Activated CD8-positive, alpha-beta T cell treated with anti-CD3 and anti-CD28 coated beads for 36 hours (primary cell): Measurements from ENCODE around the gene PAQR6. TPM values are rescaled to one million over a fixed set of nuclear protein-coding genes. Genes with fewer than 3 reads are reported as not detected.
A peak's percentile ranks its signal among the peaks of the same experiment; 100 is the strongest.

ENCODE experiments used
- ATAC-seq: fragments of 200-7000 bp; cut with Tn5 transposase; one replicate; pipeline ENCODE4 v1.10.0; 2021; ENCODE audit warnings: mild to moderate bottlenecking, moderate library complexity
- CTCF ChIA-PET: fragments of 350-600 bp; sonication (Branson Sonifier 250); formaldehyde crosslinking; loops from one replicate; lab custom pipeline; 2021; ENCODE audit warnings: antibody characterized with exemption; lab: Charles Lee
- POLR2A ChIA-PET: fragments of 350-600 bp; sonication (Branson Sonifier 250); formaldehyde crosslinking; loops from one replicate; lab custom pipeline; 2021; ENCODE audit warnings: antibody characterized with exemption; lab: Charles Lee
- DNase-seq: peaks from one replicate; pipeline ENCODE4 v3.0.0-alpha.2; 2020
- H3K27ac Mint-ChIP-seq: one replicate; pipeline ENCODE4 v1.8.0; 2021; ENCODE audit warnings: mild to moderate bottlenecking, mixed read lengths
- H3K27me3 Mint-ChIP-seq: one replicate; pipeline ENCODE4 v1.8.0; 2021; ENCODE audit warnings: mixed read lengths
- H3K36me3 Mint-ChIP-seq: one replicate; pipeline ENCODE4 v1.8.0; 2021; ENCODE audit warnings: low read depth, mixed read lengths
- H3K4me1 Mint-ChIP-seq: one replicate; pipeline ENCODE4 v1.8.0; 2021; ENCODE audit warnings: low read depth, mixed read lengths
- H3K4me3 Mint-ChIP-seq: one replicate; pipeline ENCODE4 v1.8.0; 2021; ENCODE audit warnings: mild to moderate bottlenecking, moderate library complexity, mixed read lengths
- H3K9me3 Mint-ChIP-seq: one replicate; pipeline ENCODE4 v1.8.0; 2021; ENCODE audit warnings: mixed read lengths
- CTCF ChIP-seq: fragments of 200-600 bp; IDR thresholded peaks from one replicate; pipeline ENCODE4 v1.8.0; 2022; ENCODE audit warnings: antibody characterized with exemption, mild to moderate bottlenecking
- intact Hi-C: fragments of 100-400 bp; cut with micrococcal nuclease; formaldehyde crosslinking; loops from one replicate; pipeline ENCODE4 v1.10.0; 2022
- total RNA-seq, 2 experiments: library from RNA; stranded (reverse); gene quantifications; one replicate each; pipeline ENCODE4 v1.2.3, GENCODE V29; 2021

The PAQR6 gene
- total RNA-seq, 2 experiments from 2014 or later = 4.7 to 5.0 TPM

DNA sequence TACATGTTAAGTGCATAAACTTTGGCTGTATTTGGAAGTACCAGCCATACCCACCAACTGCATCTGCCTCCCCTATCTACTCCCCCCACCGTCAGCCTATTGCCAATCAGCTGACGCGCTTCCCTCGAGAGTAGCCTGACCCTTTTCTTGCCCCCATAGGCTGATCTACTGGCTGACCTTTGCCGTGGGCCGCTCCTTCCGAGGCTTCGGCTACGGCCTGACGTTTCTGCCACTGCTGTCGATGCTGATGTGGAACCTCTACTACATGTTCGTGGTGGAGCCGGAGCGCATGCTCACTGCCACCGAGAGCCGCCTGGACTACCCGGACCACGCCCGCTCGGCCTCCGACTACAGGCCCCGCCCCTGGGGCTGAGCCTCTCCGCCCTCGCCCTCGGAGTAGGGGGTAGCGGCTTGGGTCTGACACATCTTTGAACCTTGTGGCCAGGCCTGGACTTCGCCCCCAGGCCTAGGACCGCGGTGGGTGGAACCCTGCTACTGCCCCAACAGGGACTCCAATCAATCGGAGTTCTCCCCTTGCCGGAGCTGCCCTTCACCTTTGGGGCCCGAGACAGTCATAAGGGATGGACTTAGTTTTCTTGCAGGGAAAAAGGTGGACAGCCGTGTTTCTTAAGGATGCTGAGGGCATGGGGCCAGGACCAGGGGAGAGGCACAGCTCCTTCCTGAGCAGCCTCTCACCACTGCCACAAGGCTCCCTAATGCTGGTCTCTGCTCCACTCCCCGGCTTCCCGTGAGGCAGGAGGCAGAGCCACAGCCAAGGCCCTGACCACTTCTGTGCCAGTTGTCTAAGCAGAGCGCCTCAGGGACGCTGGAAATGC, 43.6 kb upstream of the PAQR6 start:
- H3K9me3 Mint-ChIP-seq = no peaks in the 10 kb centered on the region
- H3K27ac Mint-ChIP-seq = peak overlapping the region; percentile 25
- intact Hi-C loops = no loop called here
- DNase-seq (peak; percentile 16), ATAC-seq (peak; percentile 40)
- H3K36me3 Mint-ChIP-seq = peaks cover 6% of the 10 kb centered on the region
- no peaks in the 10 kb centered on the region for H3K27me3 Mint-ChIP-seq
- ChIA-PET POLR2A (interaction anchor here (2.8 kb wide), 1 partner anchor 9 kb away, joined by 17 read pairs; the partner anchor contains the start of gene SMG5), CTCF (no interaction called here)
- H3K4me1 Mint-ChIP-seq = peaks cover 14% of the 10 kb centered on the region
- H3K4me3 Mint-ChIP-seq = no peak overlapping the region
- TF ChIP-seq CTCF = no peak

GRCh38 chr1:156289857-156290256, 42.0 kb upstream of the PAQR6 start:
- Mint-ChIP-seq H3K4me3 (no peak overlapping the region), H3K9me3 (no peaks in the 10 kb centered on the region), H3K36me3 (peaks cover 6% of the 10 kb centered on the region), H3K27ac (no peak overlapping the region), H3K4me1 (peaks cover 8% of the 10 kb centered on the region), H3K27me3 (no peaks in the 10 kb centered on the region)
- intact Hi-C loops = no loop called here
- no peak for DNase-seq
- ChIA-PET POLR2A (no interaction called here), CTCF (no interaction called here)
- TF ChIP-seq CTCF = no peak
- no peak for ATAC-seq

- H3K27me3 Mint-ChIP-seq = no peaks in the 10 kb centered on the region
- TF ChIP-seq CTCF = no peak
These were observed 38.2 kb upstream of the PAQR6 start for GRCh38 chr1:156286061-156286460.

DNA sequence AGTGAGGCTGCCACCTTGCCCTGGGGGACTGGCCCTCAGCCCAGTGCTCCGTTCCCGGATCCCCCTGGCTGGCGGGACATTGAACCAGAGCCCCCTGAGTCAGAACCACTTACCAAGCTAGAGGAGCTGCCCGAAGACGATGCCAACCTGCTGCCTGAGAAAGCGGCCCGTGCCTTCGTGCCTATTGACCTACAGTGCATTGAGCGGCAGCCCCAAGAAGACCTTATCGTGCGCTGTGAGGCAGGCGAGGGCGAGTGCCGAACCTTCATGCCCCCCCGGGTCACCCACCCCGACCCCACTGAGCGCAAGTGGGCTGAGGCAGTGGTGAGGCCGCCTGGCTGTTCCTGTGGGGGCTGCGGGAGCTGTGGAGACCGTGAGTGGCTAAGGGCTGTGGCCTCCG, 37.6 kb upstream of the PAQR6 start:
- Mint-ChIP-seq H3K36me3 (peaks cover 15% of the 10 kb centered on the region), H3K4me3 (no peak overlapping the region), H3K9me3 (no peaks in the 10 kb centered on the region), H3K27ac (no peak overlapping the region), H3K27me3 (no peaks in the 10 kb centered on the region), H3K4me1 (peaks cover 24% of the 10 kb centered on the region)
- CTCF ChIA-PET = interaction anchor here (1.3 kb wide), 1 partner anchor 34 kb away, joined by 3 read pairs; no protein-coding TSS in a partner anchor
- POLR2A ChIA-PET = interaction anchor here (1.6 kb wide), 1 partner anchor 8 kb away, joined by 7 read pairs; no protein-coding TSS in a partner anchor
- TF ChIP-seq CTCF = no peak
- intact Hi-C loops = no loop called here
- DNase-seq (no peak), ATAC-seq (no peak)

More at GRCh38 chr1:156286061-156286460, 38.2 kb upstream of the PAQR6 start:
- no peak overlapping the region for H3K27ac Mint-ChIP-seq
- intact Hi-C loops = no loop called here
- no peak overlapping the region for H3K4me3 Mint-ChIP-seq
- DNase-seq (no peak), ATAC-seq (no peak)
- H3K4me1 Mint-ChIP-seq = peaks cover 18% of the 10 kb centered on the region
- ChIA-PET POLR2A (interaction anchor here (1.5 kb wide), 1 partner anchor 15 kb away, joined by 3 read pairs; no protein-coding TSS in a partner anchor), CTCF (no interaction called here)
- H3K36me3 Mint-ChIP-seq = peaks cover 15% of the 10 kb centered on the region
- H3K9me3 Mint-ChIP-seq = no peaks in the 10 kb centered on the region

DNA sequence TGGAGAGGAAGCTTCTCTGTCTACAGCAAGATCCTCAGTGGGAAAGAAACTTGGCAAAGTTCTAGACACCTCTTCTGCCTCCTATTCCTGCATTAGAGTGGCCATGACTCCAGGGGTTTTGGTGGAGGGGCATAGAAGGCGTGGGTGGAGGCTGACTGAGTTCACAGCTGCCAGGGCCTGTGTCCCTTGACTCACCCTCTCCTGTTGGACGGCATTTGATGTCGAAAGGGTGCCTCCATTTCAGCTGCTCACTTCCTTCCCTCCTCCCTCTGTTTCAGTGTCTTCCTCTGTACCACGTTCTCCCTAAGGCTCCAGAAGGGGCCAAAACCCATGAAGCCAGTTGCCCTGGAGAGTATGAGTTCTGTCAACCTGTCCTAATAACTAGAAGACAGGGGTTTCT, 36.9 kb upstream of the PAQR6 start:
- TF ChIP-seq CTCF = no peak
- Mint-ChIP-seq H3K4me1 (peaks cover 30% of the 10 kb centered on the region), H3K27me3 (no peaks in the 10 kb centered on the region), H3K36me3 (peaks cover 20% of the 10 kb centered on the region), H3K9me3 (no peaks in the 10 kb centered on the region), H3K27ac (peak overlapping the region; percentile 25), H3K4me3 (no peak overlapping the region)
- ChIA-PET POLR2A (interaction anchor here (0.9 to 5.1 kb wide), 7 partner anchors 9 to 148 kb away, joined by 3 to 50 read pairs (median 5); no protein-coding TSS in a partner anchor), CTCF (interaction anchor here (1.3 to 6.1 kb wide), 3 partner anchors 35 to 52 kb away, joined by 3 to 24 read pairs (median 4); partner anchors contain the start of gene CCT3)
- ATAC-seq = no peak
- no peak for DNase-seq
- intact Hi-C loops = no loop called here
